HG03066 (cell line): ENCODE data around the gene HLCS.

Experiments
- ATAC-seq: cut with Tn5 transposase; IDR thresholded peaks from one replicate; pipeline ENCODE4 v1.9.1; 2021; ENCODE audit warnings: low read depth; ENCODE audit not compliant: unreplicated experiment

HLCS gene

GRCh38 chr21:36791180-36791579, 175.3 kb downstream of the HLCS start:
- no peak for ATAC-seq

GRCh38 chr21:36790616-36791015, 175.9 kb downstream of the HLCS start:
- no peak for ATAC-seq

- no peak for ATAC-seq
Observed at GRCh38 chr21:36788120-36788638, 178.3 kb downstream of the HLCS start.

- no peak for ATAC-seq
Observed at GRCh38 chr21:36786186-36786585, 180.3 kb downstream of the HLCS start.

- no peak for ATAC-seq
Observed at GRCh38 chr21:36785615-36786014, 180.9 kb downstream of the HLCS start.

- ATAC-seq: no peak
Observed at GRCh38 chr21:36784947-36785346, 181.5 kb downstream of the HLCS start.

GRCh38 chr21:36783612-36784374, 182.7 kb downstream of the HLCS start:
- no peak for ATAC-seq

GRCh38 chr21:36780861-36781260, 185.6 kb downstream of the HLCS start:
- no peak for ATAC-seq

- no peak for ATAC-seq
Observed at GRCh38 chr21:36776981-36777617, 189.4 kb downstream of the HLCS start.

GRCh38 chr21:36773995-36774394, 192.5 kb downstream of the HLCS start:
- no peak for ATAC-seq

GRCh38 chr21:36773117-36773516, 193.4 kb downstream of the HLCS start:
- no peak for ATAC-seq

GRCh38 chr21:36769051-36769839, 197.2 kb downstream of the HLCS start:
- no peak for ATAC-seq

GRCh38 chr21:36768496-36768895, 198.0 kb downstream of the HLCS start:
- no peak for ATAC-seq

- no peak for ATAC-seq
Observed at GRCh38 chr21:36767096-36767495, 199.4 kb downstream of the HLCS start.

GRCh38 chr21:36766511-36766910, 200.0 kb downstream of the HLCS start:
- no peak for ATAC-seq

GRCh38 chr21:36765229-36765628, 201.2 kb downstream of the HLCS start:
- ATAC-seq: no peak

GRCh38 chr21:36763305-36763704, 203.2 kb downstream of the HLCS start:
- ATAC-seq: no peak

- ATAC-seq: no peak
Observed at GRCh38 chr21:36762642-36763041, 203.8 kb downstream of the HLCS start.

GRCh38 chr21:36761685-36762084, 204.8 kb downstream of the HLCS start:
- no peak for ATAC-seq

- no peak for ATAC-seq
Observed at GRCh38 chr21:36759348-36760083, 207.0 kb downstream of the HLCS start.

GRCh38 chr21:36757196-36757595, 209.3 kb downstream of the HLCS start:
- ATAC-seq: no peak
